GM12878 (cell line): Measurements from ENCODE around the gene KIZ. TPM values are rescaled to one million over a fixed set of nuclear protein-coding genes. Genes with fewer than 3 reads are reported as not detected.

ENCODE experiments used
- ATAC-seq: fragments of 200-7000 bp; cut with Tn5 transposase; 3 replicates; pipeline ENCODE4 v1.9.1; 2020; ENCODE audit warnings: mild to moderate bottlenecking, moderate library complexity
- BruUV-seq: library from RNA; stranded (reverse); fragments of 400-500 nt; replicated peaks from 2 replicates; lab custom pipeline; 2021; lab: Mats Ljungman, UMichigan
- CTCF ChIA-PET: fragments of 300-600 bp; sonication (Branson Sonifier 250); formaldehyde crosslinking; extraction: SDS; loops from one replicate; lab custom pipeline; 2021; ENCODE audit warnings: inconsistent platforms; lab: Yijun Ruan, JAX
- POLR2A ChIA-PET: fragments of 350-600 bp; formaldehyde crosslinking; extraction: SDS; loops from one replicate; lab custom pipeline; 2021; ENCODE audit warnings: inconsistent platforms; lab: Charles Lee
- RAD21 ChIA-PET: fragments of 300-600 bp; sonication (Branson Sonifier 250); formaldehyde crosslinking; loops from one replicate; lab custom pipeline; 2023; ENCODE audit warnings: antibody characterized with exemption; ENCODE audit not compliant: unreplicated experiment; lab: Charles Lee
- SMC1A ChIA-PET: fragments of 300-600 bp; sonication (Branson Sonifier 250); formaldehyde crosslinking; loops from one replicate; lab custom pipeline; 2023; ENCODE audit not compliant: unreplicated experiment, uncharacterized antibody; lab: Charles Lee
- DNase-seq: peaks from one replicate; pipeline ENCODE4 v3.0.0-alpha.2; 2011; ENCODE audit warnings: low read depth, low spot score
- FAIRE-seq: peaks from 3 replicates; lab custom pipeline; 2011; peaks lifted over from hg19 to GRCh38; lab: Jason Lieb, UNC
- H2AFZ ChIP-seq: 2 replicates; pipeline ENCODE4 v1.6.0; 2011; ENCODE audit warnings: low read depth, low read length, control low read depth; ENCODE audit not compliant: control insufficient read depth
- H3K27ac ChIP-seq: 2 replicates; pipeline ENCODE4 v1.5.1; 2011; ENCODE audit warnings: control low read depth; ENCODE audit not compliant: control insufficient read depth, insufficient read depth
- H3K27me3 ChIP-seq, 2 experiments: replicated peaks in 1 of 2; 2 replicates each; pipeline versions ENCODE4 v1.6.0 to v1.6.1; 2011; ENCODE audit warnings: low read length in 1 of 2; ENCODE audit not compliant: control insufficient read depth in 2 of 2, insufficient read depth in 2 of 2
- H3K36me3 ChIP-seq, 2 experiments: 2 replicates each; pipeline ENCODE4 v1.5.1; 2011; ENCODE audit warnings: low read length in 1 of 2; ENCODE audit not compliant: control insufficient read depth in 2 of 2, insufficient read depth in 2 of 2
- H3K4me1 ChIP-seq: 2 replicates; pipeline ENCODE4 v1.6.1; 2011; ENCODE audit warnings: mild to moderate bottlenecking, low read length, moderate library complexity, mixed read lengths; ENCODE audit not compliant: control insufficient read depth, insufficient read depth
- H3K4me2 ChIP-seq: 2 replicates; pipeline ENCODE4 v1.6.0; 2011; ENCODE audit warnings: control low read depth; ENCODE audit not compliant: control insufficient read depth, insufficient read depth
- H3K4me3 ChIP-seq: fragments of 200-600 bp; sonication (generic); 2 replicates; pipeline ENCODE4 v1.5.1; 2016
- H3K79me2 ChIP-seq: 2 replicates; pipeline ENCODE4 v1.6.0; 2011; ENCODE audit warnings: low read length; ENCODE audit not compliant: control insufficient read depth, insufficient read depth
- H3K9ac ChIP-seq: 2 replicates; pipeline ENCODE4 v1.8.0; 2011; ENCODE audit warnings: low read length, control low read depth, mixed read lengths; ENCODE audit not compliant: control insufficient read depth, insufficient read depth
- H3K9me3 ChIP-seq: replicated peaks from 3 replicates; pipeline ENCODE4 v1.5.1; 2011; ENCODE audit warnings: mild to moderate bottlenecking, low read length; ENCODE audit not compliant: control insufficient read depth, insufficient read depth
- H4K20me1 ChIP-seq: 2 replicates; pipeline ENCODE4 v1.6.0; 2011; ENCODE audit not compliant: control insufficient read depth, insufficient read depth
- CHD1 ChIP-seq: IDR thresholded peaks from 2 replicates; pipeline ENCODE4 v1.6.1; 2012; ENCODE audit warnings: low read depth, low read length, improper control_type of control experiment
- CHD4 ChIP-seq: fragments of 200-600 bp; sonication (generic); IDR thresholded peaks from 2 replicates; pipeline ENCODE4 v1.6.1; 2016; ENCODE audit warnings: mild to moderate bottlenecking
- FOS ChIP-seq: IDR thresholded peaks from 3 replicates; pipeline ENCODE4 v1.6.1; 2011; ENCODE audit warnings: borderline replicate concordance; ENCODE audit not compliant: insufficient read length; ENCODE audit errors: extremely low read depth
- PAX5 ChIP-seq: IDR thresholded peaks from 2 replicates; pipeline ENCODE4 v1.6.1; 2011; ENCODE audit warnings: low read depth, low read length, borderline replicate concordance
- POLR2AphosphoS5 ChIP-seq: IDR thresholded peaks from 2 replicates; pipeline ENCODE4 v1.6.1; 2011; ENCODE audit warnings: mild to moderate bottlenecking, low read length, inconsistent platforms
- RELA ChIP-seq: fragments of 450-650 bp; IDR thresholded peaks from 2 replicates; pipeline ENCODE4 v1.8.0; 2014; ENCODE audit warnings: borderline replicate concordance; ENCODE audit not compliant: partially characterized antibody
- SPI1 ChIP-seq: IDR thresholded peaks from 2 replicates; pipeline ENCODE4 v1.6.1; 2011; ENCODE audit warnings: low read depth, mild to moderate bottlenecking, low read length, moderate library complexity, borderline replicate concordance; ENCODE audit not compliant: insufficient read depth
- ZBED1 ChIP-seq: IDR thresholded peaks from 2 replicates; pipeline ENCODE4 v1.6.1; 2016; ENCODE audit warnings: borderline replicate concordance
- ZNF384 ChIP-seq: IDR thresholded peaks from 2 replicates; pipeline ENCODE4 v1.6.1; 2012; ENCODE audit warnings: low read depth, mild to moderate bottlenecking, low read length, improper control_type of control experiment, borderline replicate concordance
- ZNF622 ChIP-seq: fragments of 450-650 bp; IDR thresholded peaks from 2 replicates; pipeline ENCODE4 v1.6.1; 2017; ENCODE audit warnings: mild to moderate bottlenecking, inconsistent platforms
- WGBS: methylation state at CpG from one replicate; pipeline ENCODE4 v1.1.6; 2016; ENCODE audit warnings: low lambda C conversion rate; ENCODE audit not compliant: insufficient replicate concordance, insufficient coverage; ENCODE audit errors: missing lambda C conversion rate; 5-methylcytosine and 5-hydroxymethylcytosine counted together
- in situ Hi-C: fragments of 300-500 bp; cut with MboI; formaldehyde crosslinking; loops from 9 replicates; pipeline ENCODE4 v1.14.3; 2018; ENCODE audit warnings: mixed read lengths
- intact Hi-C: fragments of 100-400 bp; cut with micrococcal nuclease; formaldehyde crosslinking; loops from one replicate; pipeline ENCODE4 v1.14.2; 2022; ENCODE audit not compliant: unreplicated experiment
- polyA plus RNA-seq, 11 experiments: library from polyadenylated mRNA; depleted of rRNA in 4 of 11; unstranded in 6 of 11; stranded (reverse) in 5 of 11; fragments of >200 nt; fragmentation: Nextera tagmentation in 4 of 11; fragmentation: Illumina TruSeq in 1 of 11; extraction: Ambion mirVana in 4 of 11; extraction: Trizol in 1 of 11; gene quantifications; 1 replicate in 1 of 11; 2 replicates in 10 of 11; pipeline versions ENCODE4 v1.2.1 to v1.2.3, GENCODE V29; 2011 to 2016; ENCODE audit warnings: inconsistent platforms in 2 of 11, missing spikeins in 2 of 11, low read depth in 1 of 11
- total RNA-seq, 4 experiments: library from RNA; depleted of rRNA in 3 of 4; stranded (reverse); fragments of >200 nt in 3 of 4; fragmentation: Illumina TruSeq in 1 of 4; extraction: Trizol in 1 of 4; gene quantifications; 2 replicates each; pipeline versions ENCODE4 v1.2.1 to v1.2.3, GENCODE V29; 2013 to 2021
- TF ChIP-seq, protein P1 (sequence below): fragments of 450-650 bp; IDR thresholded peaks from 2 replicates; pipeline ENCODE4 v1.6.1; 2018; ENCODE audit warnings: mild to moderate bottlenecking, low read depth, moderate library complexity; ENCODE audit not compliant: partially characterized antibody
- TF ChIP-seq, protein P2 (sequence below), 3 experiments: IDR thresholded peaks in 2 of 3; conservative IDR thresholded peaks in 1 of 3; 2 replicates each; pipeline ENCODE4 v1.5.1; 2011; ENCODE audit warnings: low read depth in 3 of 3, low read length in 3 of 3, mild to moderate bottlenecking in 3 of 3, control low read depth in 2 of 3, moderate library complexity in 2 of 3, inconsistent platforms in 1 of 3, mixed read lengths in 1 of 3; ENCODE audit not compliant: control insufficient read depth in 2 of 3, insufficient read depth in 1 of 3; ENCODE audit errors: extremely low read depth in 1 of 3
- TF ChIP-seq, protein P3 (sequence below): fragments of 450-650 bp; conservative IDR thresholded peaks from 2 replicates; pipeline ENCODE4 v1.6.1; 2017; ENCODE audit warnings: mild to moderate bottlenecking, moderate library complexity
- TF ChIP-seq, protein P4 (sequence below): fragments of 450-650 bp; IDR thresholded peaks from 2 replicates; pipeline ENCODE4 v1.6.1; 2016; ENCODE audit warnings: mild to moderate bottlenecking

The KIZ gene
- total and polyA plus RNA-seq, 10 of the 15 experiments (the other 5 are each of a cell fraction or from before 2014, with no cell fraction given), result 2.7 to 11.0 (median 7.3) TPM

DNA sequence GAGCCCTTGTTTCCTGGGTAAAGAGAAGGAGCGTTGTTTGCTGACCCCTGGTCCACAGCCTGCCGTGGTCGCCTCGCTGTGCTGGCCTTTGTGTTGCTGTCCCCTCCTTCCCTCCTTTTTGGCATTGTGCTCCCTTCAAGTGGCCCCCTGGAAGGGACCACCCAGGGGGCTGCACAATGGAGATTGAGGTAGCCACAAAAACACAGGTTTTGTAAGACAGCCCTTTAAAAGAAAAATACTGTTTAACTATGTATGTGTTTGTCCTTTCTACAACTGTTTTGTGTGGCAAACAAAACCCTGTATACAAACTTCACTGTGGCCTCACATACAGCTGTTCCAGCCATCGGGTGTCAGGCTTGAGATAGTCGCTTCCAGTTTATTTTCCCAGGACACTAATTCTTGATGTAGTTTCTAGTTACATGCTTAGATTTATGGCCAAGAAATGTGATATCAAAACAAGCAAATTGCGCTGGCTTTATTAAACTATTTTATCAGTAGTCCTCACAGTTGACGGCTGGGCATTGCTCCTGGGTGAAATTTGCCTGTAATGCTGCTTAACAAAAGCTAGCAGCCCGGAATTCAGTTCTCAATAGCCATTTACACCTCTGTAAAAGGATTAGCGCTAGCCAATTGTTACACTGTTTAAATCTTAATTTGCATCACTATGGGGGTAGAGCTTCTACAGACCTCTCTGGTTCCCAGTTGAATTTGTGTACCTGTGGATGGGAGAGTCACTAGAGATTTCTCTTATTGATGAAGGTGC is 64.1 kb downstream of the KIZ start (continued):
- no peak for TF ChIP-seq CHD4
- TF ChIP-seq, protein P1, sequence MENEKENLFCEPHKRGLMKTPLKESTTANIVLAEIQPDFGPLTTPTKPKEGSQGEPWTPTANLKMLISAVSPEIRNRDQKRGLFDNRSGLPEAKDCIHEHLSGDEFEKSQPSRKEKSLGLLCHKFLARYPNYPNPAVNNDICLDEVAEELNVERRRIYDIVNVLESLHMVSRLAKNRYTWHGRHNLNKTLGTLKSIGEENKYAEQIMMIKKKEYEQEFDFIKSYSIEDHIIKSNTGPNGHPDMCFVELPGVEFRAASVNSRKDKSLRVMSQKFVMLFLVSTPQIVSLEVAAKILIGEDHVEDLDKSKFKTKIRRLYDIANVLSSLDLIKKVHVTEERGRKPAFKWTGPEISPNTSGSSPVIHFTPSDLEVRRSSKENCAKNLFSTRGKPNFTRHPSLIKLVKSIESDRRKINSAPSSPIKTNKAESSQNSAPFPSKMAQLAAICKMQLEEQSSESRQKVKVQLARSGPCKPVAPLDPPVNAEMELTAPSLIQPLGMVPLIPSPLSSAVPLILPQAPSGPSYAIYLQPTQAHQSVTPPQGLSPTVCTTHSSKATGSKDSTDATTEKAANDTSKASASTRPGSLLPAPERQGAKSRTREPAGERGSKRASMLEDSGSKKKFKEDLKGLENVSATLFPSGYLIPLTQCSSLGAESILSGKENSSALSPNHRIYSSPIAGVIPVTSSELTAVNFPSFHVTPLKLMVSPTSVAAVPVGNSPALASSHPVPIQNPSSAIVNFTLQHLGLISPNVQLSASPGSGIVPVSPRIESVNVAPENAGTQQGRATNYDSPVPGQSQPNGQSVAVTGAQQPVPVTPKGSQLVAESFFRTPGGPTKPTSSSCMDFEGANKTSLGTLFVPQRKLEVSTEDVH, result no peak
- TF ChIP-seq ZNF384, result no peak
- no peak for TF ChIP-seq PAX5
- TF ChIP-seq FOS, result no peak

DNA sequence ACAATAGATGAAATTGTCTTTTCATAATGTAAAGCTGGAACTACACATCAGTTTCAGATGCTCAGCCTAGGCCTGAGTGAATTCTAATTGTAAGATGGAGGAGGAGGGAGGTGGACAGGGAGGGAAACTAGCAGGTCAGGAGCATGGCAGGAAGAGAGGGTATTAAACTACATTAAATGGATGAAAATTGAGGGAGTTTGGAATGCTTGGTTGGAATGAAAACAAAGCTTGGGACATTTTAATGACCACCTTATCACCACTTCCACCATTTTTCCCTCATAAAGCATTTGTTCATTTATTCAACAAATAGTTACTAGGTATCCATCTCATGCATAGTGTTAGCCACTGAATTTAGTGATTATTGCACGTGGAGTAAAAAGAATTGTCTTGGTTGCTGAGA is 65.0 kb downstream of the KIZ start:
- no peaks in the 10 kb centered on the region for H3K27me3 ChIP-seq
- H3K9ac ChIP-seq, result no peak overlapping the region
- H3K4me2 ChIP-seq, result no peak overlapping the region
- H4K20me1 ChIP-seq, result no peaks in the 10 kb centered on the region
- H2AFZ ChIP-seq, result no peak overlapping the region
- no peaks in the 10 kb centered on the region for H3K36me3 ChIP-seq
- WGBS, result 71% methylated on average over 1 of the region's 1 CpG
- DNase-seq, result no peak
- FAIRE-seq, result no peak
- no peak for ATAC-seq
- H3K79me2 ChIP-seq, result no peaks in the 10 kb centered on the region
- H3K4me3 ChIP-seq, result no peak overlapping the region
- in situ Hi-C loops (no loop called here), intact Hi-C loops (no loop called here)
- SMC1A ChIA-PET, result no interaction called here
- BruUV-seq, result no TSS peak
- H3K27ac ChIP-seq, result no peak overlapping the region
- POLR2A ChIA-PET, result no interaction called here
- H3K4me1 ChIP-seq, result no peaks in the 10 kb centered on the region
- RAD21 ChIA-PET, result no interaction called here
- H3K9me3 ChIP-seq, result no peaks in the 10 kb centered on the region
- CTCF ChIA-PET, result no interaction called here
- TF ChIP-seq CHD1 (no peak), POLR2AphosphoS5 (no peak), SPI1 (no peak), ZNF622 (no peak), RELA (no peak), ZBED1 (no peak)
- TF ChIP-seq, protein P2, sequence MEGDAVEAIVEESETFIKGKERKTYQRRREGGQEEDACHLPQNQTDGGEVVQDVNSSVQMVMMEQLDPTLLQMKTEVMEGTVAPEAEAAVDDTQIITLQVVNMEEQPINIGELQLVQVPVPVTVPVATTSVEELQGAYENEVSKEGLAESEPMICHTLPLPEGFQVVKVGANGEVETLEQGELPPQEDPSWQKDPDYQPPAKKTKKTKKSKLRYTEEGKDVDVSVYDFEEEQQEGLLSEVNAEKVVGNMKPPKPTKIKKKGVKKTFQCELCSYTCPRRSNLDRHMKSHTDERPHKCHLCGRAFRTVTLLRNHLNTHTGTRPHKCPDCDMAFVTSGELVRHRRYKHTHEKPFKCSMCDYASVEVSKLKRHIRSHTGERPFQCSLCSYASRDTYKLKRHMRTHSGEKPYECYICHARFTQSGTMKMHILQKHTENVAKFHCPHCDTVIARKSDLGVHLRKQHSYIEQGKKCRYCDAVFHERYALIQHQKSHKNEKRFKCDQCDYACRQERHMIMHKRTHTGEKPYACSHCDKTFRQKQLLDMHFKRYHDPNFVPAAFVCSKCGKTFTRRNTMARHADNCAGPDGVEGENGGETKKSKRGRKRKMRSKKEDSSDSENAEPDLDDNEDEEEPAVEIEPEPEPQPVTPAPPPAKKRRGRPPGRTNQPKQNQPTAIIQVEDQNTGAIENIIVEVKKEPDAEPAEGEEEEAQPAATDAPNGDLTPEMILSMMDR (IDR thresholded peaks at IDR 0.05 in 2 of 3, conservative IDR thresholded peaks at IDR 0.05 in 1 of 3; ENCODE audit: control insufficient read depth in 2 of 3, extremely low read depth in 1 of 3, insufficient read depth in 1 of 3, low read depth in 3 of 3, low read length in 3 of 3), result no peak
- TF ChIP-seq, protein P3, sequence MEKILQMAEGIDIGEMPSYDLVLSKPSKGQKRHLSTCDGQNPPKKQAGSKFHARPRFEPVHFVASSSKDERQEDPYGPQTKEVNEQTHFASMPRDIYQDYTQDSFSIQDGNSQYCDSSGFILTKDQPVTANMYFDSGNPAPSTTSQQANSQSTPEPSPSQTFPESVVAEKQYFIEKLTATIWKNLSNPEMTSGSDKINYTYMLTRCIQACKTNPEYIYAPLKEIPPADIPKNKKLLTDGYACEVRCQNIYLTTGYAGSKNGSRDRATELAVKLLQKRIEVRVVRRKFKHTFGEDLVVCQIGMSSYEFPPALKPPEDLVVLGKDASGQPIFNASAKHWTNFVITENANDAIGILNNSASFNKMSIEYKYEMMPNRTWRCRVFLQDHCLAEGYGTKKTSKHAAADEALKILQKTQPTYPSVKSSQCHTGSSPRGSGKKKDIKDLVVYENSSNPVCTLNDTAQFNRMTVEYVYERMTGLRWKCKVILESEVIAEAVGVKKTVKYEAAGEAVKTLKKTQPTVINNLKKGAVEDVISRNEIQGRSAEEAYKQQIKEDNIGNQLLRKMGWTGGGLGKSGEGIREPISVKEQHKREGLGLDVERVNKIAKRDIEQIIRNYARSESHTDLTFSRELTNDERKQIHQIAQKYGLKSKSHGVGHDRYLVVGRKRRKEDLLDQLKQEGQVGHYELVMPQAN, result no peak
- TF ChIP-seq, protein P4, sequence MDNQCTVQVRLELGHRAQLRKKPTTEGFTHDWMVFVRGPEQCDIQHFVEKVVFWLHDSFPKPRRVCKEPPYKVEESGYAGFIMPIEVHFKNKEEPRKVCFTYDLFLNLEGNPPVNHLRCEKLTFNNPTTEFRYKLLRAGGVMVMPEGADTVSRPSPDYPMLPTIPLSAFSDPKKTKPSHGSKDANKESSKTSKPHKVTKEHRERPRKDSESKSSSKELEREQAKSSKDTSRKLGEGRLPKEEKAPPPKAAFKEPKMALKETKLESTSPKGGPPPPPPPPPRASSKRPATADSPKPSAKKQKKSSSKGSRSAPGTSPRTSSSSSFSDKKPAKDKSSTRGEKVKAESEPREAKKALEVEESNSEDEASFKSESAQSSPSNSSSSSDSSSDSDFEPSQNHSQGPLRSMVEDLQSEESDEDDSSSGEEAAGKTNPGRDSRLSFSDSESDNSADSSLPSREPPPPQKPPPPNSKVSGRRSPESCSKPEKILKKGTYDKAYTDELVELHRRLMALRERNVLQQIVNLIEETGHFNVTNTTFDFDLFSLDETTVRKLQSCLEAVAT, result no peak
